Neural crest cell (in vitro differentiated cells): Measurements from ENCODE around the gene OR4Q2. TPM values are rescaled to one million over a fixed set of nuclear protein-coding genes. Genes with fewer than 3 reads are reported as not detected.

ENCODE experiments used
- DNase-seq: peaks from one replicate; pipeline ENCODE4 v3.0.0; 2021; ENCODE audit warnings: low read depth, mixed read lengths, low spot score
- H3K27ac Mint-ChIP-seq: one replicate; pipeline ENCODE4 v1.8.0; 2021; ENCODE audit warnings: mild to moderate bottlenecking, mixed read lengths; ENCODE audit not compliant: unreplicated experiment
- H3K27me3 Mint-ChIP-seq: 2 replicates; pipeline ENCODE4 v1.8.0; 2021; ENCODE audit warnings: low read depth, mild to moderate bottlenecking, mixed read lengths
- H3K36me3 Mint-ChIP-seq: 2 replicates; pipeline ENCODE4 v1.8.0; 2021; ENCODE audit warnings: low read depth, mild to moderate bottlenecking, mixed read lengths
- H3K4me1 Mint-ChIP-seq: 2 replicates; pipeline ENCODE4 v1.8.0; 2021; ENCODE audit warnings: mixed read lengths
- H3K4me3 Mint-ChIP-seq: one replicate; pipeline ENCODE4 v1.8.0; 2021; ENCODE audit warnings: mild to moderate bottlenecking, mixed read lengths
- H3K9me3 Mint-ChIP-seq: 2 replicates; pipeline ENCODE4 v1.8.0; 2021; ENCODE audit warnings: mixed read lengths
- CTCF ChIP-seq: fragments of 200-600 bp; sonication (generic); conservative IDR thresholded peaks from 2 replicates; pipeline ENCODE4 v1.5.0; 2021; ENCODE audit warnings: antibody characterized with exemption, mild to moderate bottlenecking
- total RNA-seq: library from RNA; stranded (reverse); gene quantifications from 2 replicates; pipeline ENCODE4 v1.2.1, GENCODE V29; 2021

The OR4Q2 gene
- total RNA-seq, 1 donor from 2014 or later, result not detected

GRCh38 chr14:20044243-20044642 lies 42.3 kb downstream of the OR4Q2 start:
- H3K36me3 Mint-ChIP-seq, result peaks cover 7% of the 10 kb centered on the region
- TF ChIP-seq CTCF, result no peak
- H3K27me3 Mint-ChIP-seq, result no peaks in the 10 kb centered on the region
- peaks cover 14% of the 10 kb centered on the region for H3K9me3 Mint-ChIP-seq
- no peaks in the 10 kb centered on the region for H3K4me1 Mint-ChIP-seq
- DNase-seq, result no peak
- no peak overlapping the region for H3K27ac Mint-ChIP-seq
- no peak overlapping the region for H3K4me3 Mint-ChIP-seq

- TF ChIP-seq CTCF, result no peak
- H3K36me3 Mint-ChIP-seq, result peaks cover 7% of the 10 kb centered on the region
- H3K4me1 Mint-ChIP-seq, result no peaks in the 10 kb centered on the region
Observed at GRCh38 chr14:20048202-20048601, 46.2 kb downstream of the OR4Q2 start.

More at GRCh38 chr14:20048202-20048601, 46.2 kb downstream of the OR4Q2 start:
- Mint-ChIP-seq H3K27me3 (no peaks in the 10 kb centered on the region), H3K4me3 (no peak overlapping the region), H3K9me3 (peaks cover 18% of the 10 kb centered on the region), H3K27ac (no peak overlapping the region)
- DNase-seq, result no peak

Other genes with a start within 250 kb of the OR4Q2 start
- not detected in 2 replicates for gene OR4M1, start 228.7 kb upstream of the OR4Q2 start, total RNA-seq
- not detected in 2 replicates for gene OR4N2, start 198.4 kb upstream of the OR4Q2 start, total RNA-seq
- gene OR4K2, start 127.0 kb upstream of the OR4Q2 start, total RNA-seq, result not detected in 2 replicates
- not detected in 2 replicates for gene OR4K5, start 81.6 kb upstream of the OR4Q2 start, total RNA-seq
- gene OR4K1, start 71.2 kb upstream of the OR4Q2 start, total RNA-seq, result not detected in 2 replicates
- not detected in 2 replicates for gene OR4K15, start 26.6 kb upstream of the OR4Q2 start, total RNA-seq
- not detected in 2 replicates for gene OR4K14, start 17.1 kb downstream of the OR4Q2 start, total RNA-seq
- not detected in 2 replicates for gene OR4K13, start 33.9 kb downstream of the OR4Q2 start, total RNA-seq
- not detected in 2 replicates for gene OR4L1, start 57.9 kb downstream of the OR4Q2 start, total RNA-seq
- not detected in 2 replicates for gene OR4K17, start 108.6 kb downstream of the OR4Q2 start, total RNA-seq
- not detected in 2 replicates for gene OR4N5, start 136.7 kb downstream of the OR4Q2 start, total RNA-seq
- not detected in 2 replicates for gene OR11G2, start 188.7 kb downstream of the OR4Q2 start, total RNA-seq
- gene OR11H6, start 221.5 kb downstream of the OR4Q2 start, total RNA-seq, result not detected in 2 replicates
- gene OR11H7, start 226.8 kb downstream of the OR4Q2 start, total RNA-seq, result not detected in 2 replicates
- not detected in 2 replicates for gene OR11H4, start 237.1 kb downstream of the OR4Q2 start, total RNA-seq